Adrenal gland (tissue), 12 donors: ENCODE measurements around the gene NETO1. TPM values are rescaled to one million over a fixed set of nuclear protein-coding genes. Genes with fewer than 3 reads are reported as not detected.

Source experiments
- DNase-seq, 7 donors: peaks; one replicate each; pipeline ENCODE4 v3.0.0-alpha.2; 2019 to 2020
- H3K27ac ChIP-seq, 5 donors: fragments of 200-600 bp; sonication (generic) in 4 of 5; 1 replicate in 3 of 5; 2 replicates in 2 of 5; pipeline versions ENCODE4 v1.5.1 to v1.8.0; 2016 to 2020; ENCODE audit warnings: mild to moderate bottlenecking in 1 of 5
- H3K27me3 ChIP-seq: fragments of 200-600 bp; 2 replicates; pipeline ENCODE4 v1.8.0; 2021
- H3K36me3 ChIP-seq, 2 donors: fragments of 200-600 bp; replicated peaks in 1 of 2; 1 replicate in 1 of 2; 2 replicates in 1 of 2; pipeline versions ENCODE4 v1.5.1 to v1.8.0; 2018 to 2022
- H3K4me1 ChIP-seq, 2 donors: fragments of 200-600 bp; replicated peaks in 1 of 2; 1 replicate in 1 of 2; 2 replicates in 1 of 2; pipeline versions ENCODE4 v1.5.1 to v1.8.0; 2018 to 2021
- H3K4me3 ChIP-seq, 4 donors: fragments of 200-600 bp; sonication (generic) in 3 of 4; one replicate each; pipeline ENCODE4 v1.5.1; 2016 to 2018
- H3K9me3 ChIP-seq, 3 donors: fragments of 200-600 bp; sonication (generic) in 1 of 3; replicated peaks in 1 of 3; 1 replicate in 2 of 3; 2 replicates in 1 of 3; pipeline versions ENCODE4 v1.5.1 to v1.8.0; 2016 to 2021
- CTCF ChIP-seq, 6 experiments: fragments of 450-650 bp in 4 of 6; fragments of 200-600 bp in 2 of 6; sonication (generic) in 1 of 6; IDR thresholded peaks; 1 replicate in 5 of 6; 2 replicates in 1 of 6; pipeline versions ENCODE4 v1.5.1 to v1.8.0; 2016 to 2021; ENCODE audit warnings: antibody characterized with exemption in 6 of 6, mild to moderate bottlenecking in 2 of 6, moderate library complexity in 1 of 6
- POLR2A ChIP-seq, 2 donors: fragments of 450-650 bp; IDR thresholded peaks; one replicate each; pipeline ENCODE4 v1.6.1; 2017; ENCODE audit warnings: antibody characterized with exemption in 2 of 2, mild to moderate bottlenecking in 2 of 2, moderate library complexity in 1 of 2
- WGBS, 4 donors: extraction: QIAGEN DNeasy Blood & Tissue Kit in 2 of 4; methylation state at CpG; one replicate each; pipeline versions ENCODE4 v1.1.5 to v1.1.7; 2013 to 2017; 5-methylcytosine and 5-hydroxymethylcytosine counted together
- intact Hi-C, 2 donors: fragments of 100-400 bp; cut with DNase I; formaldehyde crosslinking; loops; one replicate each; pipeline versions ENCODE4 v1.14.1 to v1.15.0; 2022 to 2023
- polyA plus RNA-seq, 3 donors: library from polyadenylated mRNA; stranded (reverse); fragments of 200-250 nt in 2 of 3; fragments of 350-450 nt in 1 of 3; fragmentation: Illumina TruSeq in 1 of 3; extraction: RNeasy Lipid Tissue Mini Kit (QIAGEN cat#74804) in 1 of 3; gene quantifications; one replicate each; pipeline ENCODE4 v1.2.3, GENCODE V29; 2013 to 2014
- total RNA-seq, 9 donors: library from RNA; depleted of rRNA in 4 of 9; stranded (reverse); fragments of >200 nt in 4 of 9; fragments of 120-200 nt in 1 of 9; fragmentation: NEBNext Ultra II Directional in 1 of 9; extraction: Animal tissue kit (Norgen Biotek cat#: 25700) in 1 of 9; gene quantifications; one replicate each; pipeline versions ENCODE4 v1.1.0 to v1.2.4, GENCODE V29; 2013 to 2023
- donor health status: healthy with polysubstance abuse.
- donor health status: Bipolar disorder and iron deficiency.
- donor health status: DM: yes; HTN: yes; CAD: no.
- donor health status: DM: no; HTN: no; CAD: no.
- donor health status: DM: no; HTN: no; CAD: no.
- donor health status: DM: yes; HTN: yes; CAD: no.

NETO1 gene
- total and polyA plus RNA-seq, 12 donors, result 0.10 to 0.50 (median 0.14) TPM; not detected in 9

DNA sequence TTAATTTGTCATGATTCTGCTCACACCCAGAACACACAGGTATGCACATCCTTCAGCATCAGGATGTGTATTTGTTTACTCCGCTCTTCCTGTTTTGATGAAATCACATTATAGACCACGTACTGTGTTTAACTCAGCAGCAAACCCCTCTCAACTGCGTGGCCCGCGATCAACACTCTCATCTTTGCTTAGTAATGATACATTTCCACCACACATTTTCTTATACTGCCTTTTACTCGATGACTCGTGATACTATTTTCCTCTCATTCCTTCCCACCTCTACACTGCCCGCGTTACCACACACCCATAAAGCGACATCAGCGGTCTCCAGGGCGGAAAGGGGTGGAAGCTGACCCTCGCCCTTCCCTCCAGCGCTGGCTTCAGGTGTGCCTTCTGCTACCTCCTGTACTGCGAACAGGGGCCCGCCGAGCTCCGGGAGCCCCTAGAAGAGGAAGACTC lies 1.3 kb downstream of the NETO1 start:
- TF ChIP-seq POLR2A (IDR thresholded peaks at IDR 0.05) (no peak), CTCF (IDR thresholded peaks at IDR 0.05) (no peak)
- WGBS, 4 donors, result 4 to 7% (median 6%) methylated on average over 18 of the region's 18 CpGs
- Histone ChIP-seq H3K4me1 (no peaks in the 10 kb centered on the region), H3K27ac (no peak overlapping the region), H3K9me3 (no peaks in the 10 kb centered on the region), H3K27me3 (peaks cover 28% of the 10 kb centered on the region), H3K36me3 (no peaks in the 10 kb centered on the region), H3K4me3 (no peak overlapping the region)
- DNase-seq, result no peak
- intact Hi-C loops, result no loop called here

- intact Hi-C loops, result no loop called here
- TF ChIP-seq CTCF (IDR thresholded peaks at IDR 0.05), result no peak
- TF ChIP-seq POLR2A (IDR thresholded peaks at IDR 0.05), result no peak
- DNase-seq, result no peak
- Histone ChIP-seq H3K36me3 (no peaks in the 10 kb centered on the region), H3K4me3 (no peak overlapping the region), H3K27me3 (peaks cover 23% of the 10 kb centered on the region), H3K4me1 (no peaks in the 10 kb centered on the region), H3K9me3 (no peaks in the 10 kb centered on the region), H3K27ac (no peak overlapping the region)
- WGBS, 4 donors, result 76 to 87% (median 81%) methylated on average over 9 of the region's 9 CpGs
Observed at GRCh38 chr18:72863754-72864153, 4.0 kb downstream of the NETO1 start.

DNA sequence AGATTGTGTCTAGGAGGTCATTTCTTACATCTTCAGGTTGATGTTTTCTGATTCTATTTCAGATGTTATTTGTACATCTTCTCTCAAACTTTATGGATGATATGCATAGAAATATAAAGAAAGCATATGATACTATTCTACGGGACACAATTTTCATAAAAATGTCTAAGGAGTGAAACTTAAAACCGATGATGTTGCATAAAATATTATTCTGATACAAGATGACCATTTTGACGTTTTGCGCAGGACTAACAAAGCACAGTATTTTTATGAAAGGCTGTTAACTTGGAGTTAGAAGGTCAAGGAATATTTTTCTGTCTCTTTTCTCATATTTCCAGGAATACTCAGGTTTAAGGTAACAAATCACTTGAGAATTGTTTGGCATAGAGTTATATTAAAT lies 8.7 kb downstream of the NETO1 start:
- Histone ChIP-seq H3K27ac (no peak overlapping the region), H3K9me3 (no peaks in the 10 kb centered on the region), H3K4me1 (no peaks in the 10 kb centered on the region), H3K36me3 (no peaks in the 10 kb centered on the region), H3K4me3 (no peak overlapping the region), H3K27me3 (no peaks in the 10 kb centered on the region)
- no peak for DNase-seq
- intact Hi-C loops, result no loop called here
- TF ChIP-seq CTCF (IDR thresholded peaks at IDR 0.05) (no peak), POLR2A (IDR thresholded peaks at IDR 0.05) (no peak)
- 76 to 84% (median 81%) methylated on average over 4 of the region's 4 CpGs for WGBS, 4 donors

GRCh38 chr18:72849671-72850070 lies 18.1 kb downstream of the NETO1 start:
- Histone ChIP-seq H3K9me3 (no peaks in the 10 kb centered on the region), H3K4me1 (no peaks in the 10 kb centered on the region), H3K27ac (no peak overlapping the region), H3K36me3 (no peaks in the 10 kb centered on the region), H3K27me3 (no peaks in the 10 kb centered on the region), H3K4me3 (no peak overlapping the region)
- DNase-seq, result no peak
- intact Hi-C loops, result no loop called here
- WGBS, 4 donors, result 58 to 68% (median 63%) methylated on average over 3 of the region's 3 CpGs
- TF ChIP-seq CTCF (IDR thresholded peaks at IDR 0.05), result no peak
- TF ChIP-seq POLR2A (IDR thresholded peaks at IDR 0.05), result no peak
